Lower leg skin (tissue), 3 donors: Measurements from ENCODE around the gene ZDHHC7.

ENCODE experiments used
- CTCF ChIP-seq, 3 donors: fragments of 450-650 bp; IDR thresholded peaks; one replicate each; pipeline ENCODE4 v1.5.1; 2016; ENCODE audit warnings: antibody characterized with exemption in 3 of 3, mild to moderate bottlenecking in 3 of 3, moderate library complexity in 2 of 3
- POLR2A ChIP-seq, 2 donors: fragments of 450-650 bp; IDR thresholded peaks; one replicate each; pipeline ENCODE4 v1.6.1; 2016 to 2017; ENCODE audit warnings: antibody characterized with exemption in 2 of 2, mild to moderate bottlenecking in 1 of 2, moderate library complexity in 1 of 2

- no peak for TF ChIP-seq CTCF (IDR thresholded peaks at IDR 0.05)
- no peak for TF ChIP-seq POLR2A (IDR thresholded peaks at IDR 0.05)
These were observed 35.9 kb upstream of the ZDHHC7 start for GRCh38 chr16:85046931-85047866.
